Activated CD8-positive, alpha-beta memory T cell treated with anti-CD3 and anti-CD28 coated beads, Interleukin-2, amount 50 U/mL, for 1 hour (primary cell): Measurements from ENCODE around the gene GRIN1.

Experiments
- DNase-seq: peaks from one replicate; pipeline ENCODE4 v3.0.0-alpha.2; 2020; ENCODE audit errors: extremely low read depth

Gene GRIN1

GRCh38 chr9:137148242-137148641 lies 9.3 kb downstream of the GRIN1 start:
- no peak for DNase-seq

DNA sequence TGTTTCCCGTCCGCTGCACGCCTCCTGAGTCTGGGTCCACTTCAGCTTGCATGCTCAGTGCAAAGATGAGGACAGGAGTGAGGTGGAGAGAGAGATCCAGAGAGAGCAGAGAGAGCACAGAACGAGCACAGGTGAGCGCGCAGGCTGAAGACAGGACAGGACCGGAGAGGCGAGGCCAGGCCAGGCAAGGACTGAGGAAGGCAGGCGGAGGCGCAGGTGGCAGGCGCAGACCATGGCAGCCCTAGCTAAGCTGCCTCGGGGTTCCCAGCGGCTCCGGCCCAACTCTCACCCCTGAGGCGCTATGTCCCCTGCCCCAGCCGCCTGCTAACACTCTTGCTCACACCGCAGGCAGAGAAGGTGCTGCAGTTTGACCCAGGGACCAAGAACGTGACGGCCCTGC lies 9.7 kb downstream of the GRIN1 start:
- no peak for DNase-seq

DNA sequence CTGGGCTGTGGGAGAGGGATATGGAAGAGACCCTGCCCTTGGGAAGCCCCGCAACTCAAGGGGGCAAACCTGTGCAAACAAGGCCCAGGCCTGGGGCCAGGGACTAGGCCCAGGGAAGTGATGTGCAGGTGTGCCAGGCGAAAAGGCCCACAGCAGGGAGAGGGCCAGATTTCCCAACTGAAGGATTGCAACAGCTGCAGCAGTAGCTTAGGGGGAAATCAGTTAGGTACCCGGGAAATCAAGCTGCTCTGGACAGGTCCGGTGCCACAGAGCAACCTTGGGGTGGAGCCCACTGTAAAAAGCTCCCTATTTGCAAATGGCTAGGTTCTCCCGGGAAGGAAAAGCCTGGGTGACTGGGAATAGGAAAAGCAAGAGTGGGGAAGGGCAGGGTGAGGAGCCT lies 10.4 kb downstream of the GRIN1 start:
- DNase-seq = no peak

DNA sequence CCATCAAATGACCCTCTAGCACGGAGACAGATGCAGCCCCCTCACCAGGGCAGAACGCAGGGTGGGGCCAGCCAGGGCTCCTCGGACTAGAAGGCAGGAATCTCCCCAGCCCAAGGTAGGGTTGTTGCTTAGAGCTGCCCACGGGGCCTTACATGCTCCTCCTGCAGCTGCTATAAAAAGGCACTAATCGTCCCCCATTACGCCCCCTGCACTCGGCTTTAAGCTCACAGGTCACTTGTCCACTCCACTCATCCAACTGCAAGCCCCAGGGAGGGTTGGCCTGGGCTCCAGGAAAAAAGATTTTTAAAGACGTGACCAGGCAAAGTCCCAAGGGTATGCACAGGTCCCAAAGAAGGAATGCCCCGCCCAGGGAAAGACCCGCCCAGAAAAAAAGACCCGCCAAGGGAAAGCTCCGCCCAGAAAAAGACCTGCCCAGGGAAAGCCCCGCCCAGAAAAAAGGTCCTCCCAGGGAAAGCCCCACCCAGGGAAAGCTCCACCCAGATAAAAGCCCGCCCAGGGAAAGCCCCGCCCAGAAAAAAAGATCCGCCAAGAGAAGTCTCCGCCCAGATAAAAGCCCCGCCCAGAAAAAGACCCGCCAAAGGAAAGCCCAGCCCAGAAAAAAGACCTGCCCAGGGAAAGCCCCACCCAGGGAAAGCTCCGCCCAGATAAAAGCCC lies 11.1 kb downstream of the GRIN1 start:
- no peak for DNase-seq

DNA sequence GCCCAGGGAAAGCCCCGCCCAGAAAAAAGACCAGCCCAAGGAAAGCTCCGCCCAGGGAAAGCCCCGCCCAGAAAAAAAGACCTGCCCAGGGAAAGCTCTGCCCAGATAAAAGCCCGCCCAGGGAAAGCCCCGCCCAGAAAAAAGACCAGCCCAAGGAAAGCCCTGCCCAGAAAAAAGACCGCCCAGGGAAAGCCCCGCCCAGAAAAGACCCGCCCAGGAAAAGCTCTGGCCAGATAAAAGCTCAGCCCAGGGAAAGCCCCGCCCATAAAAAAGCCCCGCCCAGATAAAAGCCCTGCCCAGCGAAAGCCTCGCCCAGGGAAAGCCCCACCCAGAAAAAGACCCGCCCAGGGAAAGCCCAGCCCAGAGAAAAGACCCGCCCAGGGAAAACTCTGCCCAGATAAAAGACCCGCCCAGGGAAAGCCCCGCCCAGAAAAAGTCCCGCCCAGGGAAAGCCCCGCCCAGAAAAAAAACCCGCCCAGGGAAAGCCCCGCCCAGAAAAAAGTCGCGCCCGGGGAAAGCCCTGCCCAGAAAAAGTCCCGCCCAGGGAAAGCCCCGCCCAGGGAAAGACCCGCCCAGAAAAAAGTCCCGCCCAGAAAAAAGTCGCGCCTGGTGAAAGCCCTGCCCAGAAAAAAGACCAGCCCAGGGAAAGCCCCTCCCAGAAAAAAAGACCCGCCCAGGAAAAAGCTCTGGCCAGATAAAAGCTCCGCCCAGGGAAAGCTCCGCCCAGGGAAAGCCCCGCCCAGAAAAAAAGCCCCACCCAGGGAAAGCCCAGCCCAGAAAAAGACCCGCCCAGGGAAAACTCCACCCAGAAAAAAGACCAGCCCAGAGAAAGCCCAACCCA lies 11.9 kb downstream of the GRIN1 start:
- DNase-seq = no peak

- DNase-seq = no peak
These were observed 14.0 kb downstream of the GRIN1 start for GRCh38 chr9:137152844-137153405.

DNA sequence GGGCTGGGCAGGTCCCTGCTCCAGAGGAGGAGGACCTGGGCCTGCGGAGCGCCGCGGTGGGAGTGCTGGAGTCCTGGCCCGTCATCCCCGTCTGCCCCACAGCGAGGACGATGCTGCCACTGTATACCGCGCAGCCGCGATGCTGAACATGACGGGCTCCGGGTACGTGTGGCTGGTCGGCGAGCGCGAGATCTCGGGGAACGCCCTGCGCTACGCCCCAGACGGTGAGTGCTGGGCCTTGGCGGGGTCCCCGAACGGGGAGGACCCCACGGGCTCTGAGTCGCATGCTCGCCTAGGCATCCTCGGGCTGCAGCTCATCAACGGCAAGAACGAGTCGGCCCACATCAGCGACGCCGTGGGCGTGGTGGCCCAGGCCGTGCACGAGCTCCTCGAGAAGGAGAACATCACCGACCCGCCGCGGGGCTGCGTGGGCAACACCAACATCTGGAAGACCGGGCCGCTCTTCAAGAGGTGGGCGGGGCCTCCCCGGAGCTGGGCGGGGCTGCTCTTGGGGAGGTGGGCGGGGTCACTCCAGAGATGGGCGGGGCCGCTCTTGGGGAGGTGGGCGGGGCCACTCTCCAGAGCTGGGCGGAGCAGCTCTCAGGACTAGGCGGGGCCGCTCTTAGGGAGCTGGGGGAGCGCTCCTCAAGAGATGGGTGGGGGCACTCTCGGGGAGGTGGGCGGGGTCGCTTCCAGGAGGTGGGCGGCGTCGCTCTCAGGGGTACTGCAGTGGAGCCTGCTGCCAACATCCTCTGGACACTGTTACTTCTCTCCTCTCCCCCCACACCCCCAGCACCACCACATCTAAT lies 17.8 kb downstream of the GRIN1 start:
- no peak for DNase-seq

- DNase-seq = no peak
These were observed 18.9 kb downstream of the GRIN1 start for GRCh38 chr9:137157618-137158415.

GRCh38 chr9:137158625-137159024 lies 19.7 kb downstream of the GRIN1 start:
- DNase-seq = no peak

- DNase-seq = no peak
These were observed 20.4 kb downstream of the GRIN1 start for GRCh38 chr9:137159105-137160053.

DNA sequence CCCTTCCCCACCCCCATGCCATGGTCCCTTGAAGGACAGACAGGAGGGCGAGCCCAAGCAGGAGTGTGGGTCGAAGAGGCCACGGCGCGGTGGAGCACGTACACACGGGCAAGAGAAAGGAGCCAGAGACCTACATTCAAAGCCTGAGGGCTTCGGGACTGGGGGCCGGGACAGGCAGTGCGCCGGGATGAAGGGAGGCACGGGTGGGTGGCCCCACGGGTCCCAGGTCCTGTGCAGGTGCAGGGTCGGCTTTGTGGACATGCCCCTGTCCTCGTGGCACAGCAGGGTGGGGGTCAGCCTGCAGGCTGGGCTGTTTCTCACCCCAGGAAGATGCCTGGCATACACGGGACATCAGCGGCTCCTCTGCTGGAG lies 21.1 kb downstream of the GRIN1 start:
- no peak for DNase-seq

GRCh38 chr9:137160716-137161557 lies 22.0 kb downstream of the GRIN1 start:
- DNase-seq = no peak

DNA sequence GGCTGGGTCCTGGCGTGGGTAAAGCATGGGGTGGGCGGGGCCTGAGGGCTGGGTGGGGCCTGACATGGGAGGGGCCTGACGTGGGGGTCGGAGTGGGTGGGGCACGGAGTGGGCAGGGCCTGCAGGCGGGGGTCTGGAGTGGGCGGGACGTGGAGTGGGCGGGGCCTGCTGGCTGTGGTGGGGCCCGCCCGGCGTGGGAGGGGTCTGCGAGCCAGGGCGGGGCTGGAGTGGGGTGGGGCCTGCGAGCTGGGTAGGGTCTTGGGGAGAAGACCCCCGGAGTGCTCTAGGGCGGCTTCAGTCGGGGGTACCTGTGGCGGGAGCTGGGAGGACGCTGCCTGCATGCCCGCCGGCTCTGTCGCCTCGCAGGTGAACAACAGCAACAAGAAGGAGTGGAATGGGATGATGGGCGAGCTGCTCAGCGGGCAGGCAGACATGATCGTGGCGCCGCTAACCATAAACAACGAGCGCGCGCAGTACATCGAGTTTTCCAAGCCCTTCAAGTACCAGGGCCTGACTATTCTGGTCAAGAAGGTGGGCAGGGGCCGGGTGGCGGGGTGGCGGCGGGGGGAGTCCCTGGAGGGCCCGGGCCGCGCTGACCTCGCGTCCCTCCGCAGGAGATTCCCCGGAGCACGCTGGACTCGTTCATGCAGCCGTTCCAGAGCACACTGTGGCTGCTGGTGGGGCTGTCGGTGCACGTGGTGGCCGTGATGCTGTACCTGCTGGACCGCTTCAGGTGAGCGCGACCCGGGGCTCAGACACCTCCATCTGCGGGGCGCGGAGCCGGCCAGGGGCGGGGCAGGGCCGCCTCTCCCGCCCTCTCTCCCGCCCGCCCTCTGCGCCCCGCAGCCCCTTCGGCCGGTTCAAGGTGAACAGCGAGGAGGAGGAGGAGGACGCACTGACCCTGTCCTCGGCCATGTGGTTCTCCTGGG lies 22.9 kb downstream of the GRIN1 start:
- DNase-seq = no peak

GRCh38 chr9:137162505-137163364 lies 23.8 kb downstream of the GRIN1 start:
- DNase-seq = no peak

- DNase-seq = no peak
These were observed 24.4 kb downstream of the GRIN1 start for GRCh38 chr9:137163365-137163715.

DNA sequence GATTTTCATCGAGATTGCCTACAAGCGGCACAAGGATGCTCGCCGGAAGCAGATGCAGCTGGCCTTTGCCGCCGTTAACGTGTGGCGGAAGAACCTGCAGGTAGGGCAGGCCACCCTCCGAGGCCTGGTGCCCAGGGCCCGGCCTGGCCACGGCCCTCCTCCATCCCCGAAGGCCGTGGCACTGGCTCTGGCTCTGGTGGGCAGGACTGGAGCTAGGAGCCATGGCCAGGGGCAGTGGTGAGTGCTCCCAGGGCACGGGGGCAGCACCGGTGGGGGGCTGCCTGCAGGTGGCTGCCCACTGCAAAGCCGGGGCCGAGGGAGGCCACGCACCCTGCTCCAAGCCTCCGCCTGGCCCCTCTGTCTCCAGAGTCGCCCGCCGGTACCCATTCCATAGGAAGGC lies 24.9 kb downstream of the GRIN1 start:
- DNase-seq = no peak
